Parietal lobe (tissue), 2 donors: ENCODE results near the gene SPATA31D4. TPM values are rescaled to one million over a fixed set of nuclear protein-coding genes. Genes with fewer than 3 reads are reported as not detected.

Source experiments
- small RNA-seq: library from RNA; depleted of rRNA; stranded (forward); fragments of <200 nt; gene quantifications from one replicate; pipeline ENCODE3, GENCODE V24; 2014; ENCODE audit warnings: low replicate concordance
- total RNA-seq: library from RNA; depleted of rRNA; stranded (reverse); fragments of >200 nt; gene quantifications from one replicate; pipeline ENCODE4 v1.2.3, GENCODE V29; 2014

The SPATA31D4 gene
- not detected for total RNA-seq

GRCh38 chr9:81928305-81928704 is at the start of gene SPATA31D4:
TSS of gene SPATA31D4 (plus strand) at chr9:81928428. CDS start at chr9:81928514, 86 bp downstream.

DNA sequence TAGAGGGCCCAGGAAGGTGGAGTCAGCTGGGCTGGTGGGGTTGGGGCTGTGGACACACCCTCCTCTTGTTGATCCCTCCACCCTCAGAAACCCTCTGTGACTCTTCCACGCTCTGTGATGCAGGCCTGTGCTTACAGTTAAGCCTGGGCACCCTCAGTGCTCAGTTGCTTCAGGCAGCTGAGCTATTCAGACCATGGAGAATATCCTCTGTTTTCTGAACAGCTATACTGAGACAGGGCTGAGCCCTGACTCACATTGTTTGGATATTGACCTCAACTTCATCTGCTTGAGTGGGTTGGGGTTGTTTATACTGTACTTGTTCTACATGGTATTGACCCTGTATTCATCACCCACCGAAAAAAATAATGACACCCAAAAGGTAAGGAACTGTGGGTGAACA is 15.2 kb downstream of the SPATA31D4 start, which contains the start of gene SPATA31D3:
SPATA31D3 (plus strand) TSS at position 108 of the 400 bp plus-strand sequence; CDS start at position 194, 86 bp downstream.

Small RNA genes within 50 kb of the gene (small RNA-seq; reads per million reads assigned to genes)
- gene RF00189 (0.67 reads per million, percentile 58 among the genes with 10 or more reads in this experiment), gene RNA5SP287 (not detected)

Other genes starting within 250 kb of the SPATA31D4 start
- gene TLE1, start 238.9 kb upstream of the SPATA31D4 start, total RNA-seq = 63.2 TPM
- gene SPATA31D3, start 15.1 kb downstream of the SPATA31D4 start, total RNA-seq = not detected
- not detected for gene SPATA31D1, start 60.3 kb downstream of the SPATA31D4 start, total RNA-seq